HG03520 (cell line): Measurements from ENCODE around the gene SH2B3.
A peak's percentile ranks its signal among the peaks of the same experiment; 100 is the strongest.

ENCODE experiments used
- ATAC-seq: cut with Tn5 transposase; IDR thresholded peaks from one replicate; pipeline ENCODE4 v1.9.1; 2021; ENCODE audit warnings: mild to moderate bottlenecking, moderate library complexity; ENCODE audit not compliant: unreplicated experiment

The SH2B3 gene

DNA sequence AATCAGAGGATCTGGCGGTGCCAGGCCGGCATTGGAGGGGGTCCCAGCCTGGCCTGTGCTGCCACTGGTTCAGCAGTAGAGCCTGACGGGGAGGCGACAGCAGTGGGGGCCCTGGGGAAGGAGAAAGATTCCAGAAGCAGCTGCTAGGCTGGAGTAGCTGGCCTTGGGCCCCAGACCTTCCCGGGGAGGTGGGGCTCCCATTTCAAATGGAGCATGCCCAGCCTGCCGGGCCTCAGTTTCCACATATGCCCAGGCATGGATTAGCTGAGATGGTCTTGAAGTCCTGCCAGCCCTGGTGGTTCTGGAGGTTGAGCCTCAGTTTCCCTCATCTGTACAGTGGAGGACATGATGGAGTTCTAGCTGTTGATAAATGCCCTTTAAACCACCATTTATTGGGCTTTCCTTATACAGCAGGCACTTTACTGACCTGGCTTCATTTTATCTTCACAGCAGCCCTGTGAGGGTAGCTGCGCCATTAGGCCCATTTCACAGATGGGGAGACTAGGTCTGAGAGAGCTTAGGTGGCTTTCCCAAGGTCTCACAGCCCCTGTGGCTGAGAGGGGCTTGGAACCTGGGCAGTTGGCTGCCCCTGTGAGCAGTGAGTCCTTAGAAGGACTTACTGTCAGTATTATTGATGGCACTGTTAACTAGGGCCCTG, 21.8 kb downstream of the SH2B3 start:
- ATAC-seq = no peak

DNA sequence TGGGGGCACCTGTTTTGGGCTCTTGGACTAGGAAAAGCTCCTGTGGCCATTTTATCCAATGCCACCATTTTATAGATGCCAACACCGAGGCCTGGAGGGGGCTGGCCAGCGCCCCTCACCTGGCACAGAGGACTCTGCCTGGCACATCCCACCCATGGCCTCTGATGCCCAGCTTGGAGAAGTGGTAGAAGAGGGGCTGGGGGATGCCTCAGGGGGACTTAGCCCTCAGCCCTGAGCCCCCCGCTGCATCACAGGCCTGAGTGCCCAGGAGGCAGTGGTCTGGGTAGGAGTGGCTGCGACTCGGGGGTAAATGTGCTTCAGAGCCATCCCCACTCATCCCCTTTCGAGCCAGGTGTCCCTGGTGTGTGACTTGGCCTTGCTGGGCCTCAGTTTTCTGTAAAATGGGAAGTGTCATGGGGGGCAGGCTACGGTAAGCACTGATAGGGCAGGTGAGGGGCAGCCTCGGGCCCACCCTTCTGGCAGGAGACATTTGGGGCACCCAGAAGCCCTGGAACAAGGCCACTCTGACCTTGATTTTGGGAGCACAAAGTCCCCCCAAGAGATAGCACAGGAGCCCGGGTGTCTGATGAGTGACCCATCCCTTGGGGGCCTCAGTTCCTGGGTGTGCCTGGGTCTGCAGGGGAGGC, 22.5 kb downstream of the SH2B3 start:
- no peak for ATAC-seq

DNA sequence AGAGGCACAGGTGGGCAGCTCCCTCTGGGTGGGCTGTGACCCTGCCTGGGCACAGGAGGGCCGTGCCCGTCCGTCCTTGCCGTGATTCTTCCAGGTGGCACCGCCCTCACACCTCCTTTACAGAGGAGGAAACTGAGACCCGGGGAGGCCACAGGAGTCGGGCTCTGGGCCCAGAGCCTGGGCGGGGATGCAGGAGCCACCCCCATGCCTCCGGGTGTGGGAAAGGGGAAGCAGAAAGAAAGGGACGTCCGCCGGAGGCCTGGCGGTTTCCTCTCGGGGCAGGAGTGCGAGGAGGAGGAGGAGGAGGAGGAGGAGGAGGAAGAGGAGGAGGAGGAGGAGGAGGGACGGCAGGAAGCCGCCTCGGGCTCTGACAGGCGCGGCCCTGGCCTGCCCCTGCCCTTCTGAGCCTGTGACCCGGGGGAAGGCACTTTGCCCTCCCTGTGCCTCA, 23.0 kb downstream of the SH2B3 start:
- ATAC-seq = no peak

DNA sequence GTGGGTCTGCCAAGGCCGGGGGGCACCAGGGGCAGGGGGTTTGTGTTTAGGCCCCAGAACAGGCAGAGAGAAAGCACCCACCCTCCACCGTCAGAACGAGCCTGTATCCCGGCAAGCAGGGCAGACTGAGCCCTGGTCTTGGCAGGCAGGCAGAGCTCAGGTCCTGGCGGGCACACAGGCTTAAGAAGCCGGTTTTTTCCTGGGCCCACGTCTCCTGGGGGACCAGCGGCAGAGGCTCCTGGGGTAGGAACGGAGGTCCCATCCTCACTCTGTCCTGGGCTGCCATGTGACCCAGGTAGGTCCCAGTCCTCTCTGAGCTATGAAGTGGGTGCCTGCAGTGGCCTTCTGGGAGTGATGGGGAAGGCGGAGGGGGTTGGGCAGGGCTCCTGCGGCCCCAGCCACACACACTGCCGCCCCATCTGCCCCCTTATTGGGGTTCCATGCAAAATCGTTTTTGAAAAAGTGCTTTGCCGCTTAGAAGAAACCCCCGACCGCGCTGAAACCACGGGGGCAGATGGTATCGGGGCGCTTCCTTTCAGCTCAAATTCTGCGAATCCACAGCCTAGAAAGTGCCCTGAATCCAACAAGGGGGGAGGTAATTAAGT, 24.2 kb downstream of the SH2B3 start:
- ATAC-seq = no peak

DNA sequence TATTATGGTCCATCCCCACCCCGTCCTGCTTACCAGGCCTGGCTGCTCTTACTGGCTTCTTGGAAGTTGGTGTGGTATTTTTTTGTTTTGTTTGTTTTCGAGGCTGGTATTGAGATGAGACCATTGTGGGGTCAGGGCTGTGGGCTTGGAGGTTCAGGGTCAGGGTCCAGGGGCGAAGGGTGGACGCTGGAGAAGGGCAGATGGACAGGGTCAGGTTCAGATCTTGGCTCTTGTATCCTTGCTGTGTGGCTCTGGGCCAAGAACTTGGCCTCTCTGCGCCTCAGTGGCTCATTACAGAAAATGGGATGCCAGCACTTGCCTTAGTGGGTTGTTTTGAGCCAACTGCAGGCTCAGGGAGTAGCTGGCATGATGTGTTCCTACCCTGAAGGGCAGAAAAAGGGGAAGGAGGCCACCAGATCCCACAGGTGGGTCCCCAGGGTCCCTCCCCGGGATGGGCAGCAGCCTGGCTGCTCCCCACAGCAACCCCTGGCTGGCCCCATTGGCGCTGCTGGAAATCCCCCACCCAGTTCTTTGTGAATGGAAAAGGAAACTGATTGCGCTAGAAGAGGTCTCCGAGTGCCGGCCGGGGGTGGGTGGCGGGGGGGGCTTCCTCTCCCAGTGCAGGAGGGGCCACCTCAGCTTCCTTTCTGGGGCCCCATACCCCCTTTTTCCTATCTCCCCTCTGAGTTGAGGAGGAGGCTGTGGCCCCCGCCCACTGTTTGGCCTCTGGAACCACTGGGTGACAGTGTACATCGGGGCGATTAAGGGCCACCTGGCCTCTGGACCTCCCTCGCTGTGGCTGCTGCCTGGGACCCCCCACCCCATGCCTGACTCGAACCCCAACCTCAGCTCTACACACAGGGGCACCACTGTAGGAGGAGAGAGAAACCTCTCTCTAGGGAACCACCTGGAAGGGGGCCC, 25.0 kb downstream of the SH2B3 start:
- no peak for ATAC-seq

DNA sequence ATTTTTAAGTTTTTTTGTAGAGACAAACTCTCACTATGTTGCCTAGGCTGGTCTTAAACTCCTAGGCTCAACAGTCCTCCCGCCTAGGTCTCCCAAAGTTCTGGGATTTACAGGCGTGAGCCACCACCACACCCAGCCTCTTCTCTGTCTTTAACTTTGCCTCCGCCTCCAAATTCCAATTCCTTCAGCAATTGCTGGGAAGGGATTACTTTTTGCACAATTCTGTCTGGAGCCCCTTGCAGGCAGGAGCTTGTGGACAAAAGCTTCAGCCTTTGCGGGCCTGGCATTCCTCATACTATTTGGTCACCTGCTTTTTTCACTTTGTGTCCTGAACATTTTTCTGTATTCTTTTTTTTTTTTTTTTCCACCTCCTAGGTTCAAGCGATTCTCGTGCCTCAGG, 26.0 kb downstream of the SH2B3 start:
- ATAC-seq = no peak

DNA sequence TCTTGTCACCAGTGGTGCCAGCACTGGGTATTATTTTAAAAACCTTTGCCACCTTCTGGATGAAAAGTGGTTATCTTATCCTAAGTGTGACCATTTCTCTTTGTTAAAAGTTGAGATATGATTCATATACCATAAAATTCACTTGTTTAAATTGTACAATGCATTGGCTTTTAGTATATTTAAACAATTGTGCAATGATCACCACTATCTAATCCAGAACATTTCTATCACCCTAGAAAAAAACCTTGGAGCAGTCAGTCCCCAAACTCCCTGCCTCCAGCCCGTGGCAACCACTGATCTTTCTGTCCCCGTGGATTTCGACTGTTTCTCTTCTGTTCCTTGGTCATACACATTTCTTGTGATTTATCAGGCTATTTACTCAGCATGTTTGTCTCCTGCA, 28.3 kb downstream of the SH2B3 start:
- ATAC-seq = no peak

DNA sequence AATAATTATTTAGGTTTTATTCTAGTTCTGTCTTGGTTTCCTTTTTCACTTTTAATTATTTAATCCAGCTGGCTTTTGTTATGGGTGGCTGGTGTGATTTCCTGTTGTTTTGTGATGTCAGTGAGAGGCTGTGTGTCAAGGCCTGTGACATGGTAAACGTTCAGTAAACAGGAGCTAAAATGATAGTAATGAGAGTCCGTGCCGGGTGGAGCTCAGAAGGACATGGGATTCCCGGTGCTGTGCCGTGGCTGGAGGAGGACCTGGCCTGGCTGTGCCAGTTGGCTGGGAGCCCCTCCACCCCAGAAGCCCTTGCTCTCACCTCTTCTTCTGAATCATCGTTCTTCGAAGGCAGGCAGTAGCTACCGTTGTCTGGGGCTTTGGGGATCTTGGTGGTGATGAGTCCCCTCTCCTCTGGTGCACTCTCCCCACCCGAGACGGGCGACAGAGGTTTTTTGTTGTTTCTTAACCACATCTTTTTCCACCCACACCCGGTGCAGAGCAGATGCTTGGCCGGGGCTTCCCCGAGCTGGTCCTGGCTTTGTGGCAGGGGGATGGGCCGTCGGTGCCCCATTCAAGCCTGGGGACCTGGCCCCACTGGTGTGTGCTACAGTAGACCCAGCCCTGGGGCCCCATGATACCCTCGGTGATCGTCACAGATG, 29.1 kb downstream of the SH2B3 start:
- ATAC-seq = peak; percentile 54

DNA sequence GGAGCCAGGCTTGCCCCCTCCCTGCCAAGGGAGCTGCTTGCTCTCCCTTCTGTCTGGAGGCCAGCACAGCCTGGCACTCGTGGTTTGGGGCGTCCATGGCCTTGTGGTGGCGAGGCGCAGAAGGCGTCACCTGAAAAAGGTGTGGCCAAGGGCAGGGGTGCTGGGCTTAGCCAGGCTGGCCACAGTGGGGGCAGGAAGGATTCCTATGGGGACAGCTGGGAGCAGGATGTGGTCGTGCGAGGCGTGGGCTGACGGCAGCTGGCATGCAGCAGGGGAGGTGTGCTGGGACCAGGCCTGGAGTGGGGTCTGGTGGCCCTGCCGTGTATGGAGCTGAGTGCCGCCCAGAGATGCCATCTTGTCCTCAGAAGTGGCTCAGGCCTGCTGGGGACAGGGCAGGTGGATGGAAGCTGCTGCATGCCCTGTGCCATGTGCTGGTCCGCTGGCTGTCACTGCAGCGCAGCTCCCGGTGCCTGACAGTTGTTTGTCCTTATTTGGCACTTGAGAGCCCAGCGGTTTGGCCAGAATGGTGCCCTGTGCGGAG, 30.0 kb downstream of the SH2B3 start:
- no peak for ATAC-seq

DNA sequence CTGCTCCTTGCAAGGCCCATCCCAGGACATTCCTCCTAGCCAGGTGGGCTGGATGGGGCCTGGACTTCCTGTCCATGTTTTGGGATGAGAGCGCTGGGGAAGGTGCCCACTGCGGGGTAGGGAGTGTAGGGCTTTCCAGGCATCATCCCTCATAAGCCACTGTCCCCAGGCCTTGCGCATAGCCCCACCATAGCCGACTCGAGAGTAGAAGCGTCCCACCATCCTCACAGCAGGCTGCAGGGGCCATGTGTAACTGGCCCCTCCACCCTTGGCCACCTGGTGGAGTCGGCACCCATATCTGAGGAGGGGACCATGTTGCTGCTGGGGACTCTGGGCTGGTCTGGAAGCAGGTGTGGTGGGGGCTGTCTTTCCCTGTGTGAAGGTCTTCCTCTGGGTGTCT, 30.5 kb downstream of the SH2B3 start:
- ATAC-seq = no peak

DNA sequence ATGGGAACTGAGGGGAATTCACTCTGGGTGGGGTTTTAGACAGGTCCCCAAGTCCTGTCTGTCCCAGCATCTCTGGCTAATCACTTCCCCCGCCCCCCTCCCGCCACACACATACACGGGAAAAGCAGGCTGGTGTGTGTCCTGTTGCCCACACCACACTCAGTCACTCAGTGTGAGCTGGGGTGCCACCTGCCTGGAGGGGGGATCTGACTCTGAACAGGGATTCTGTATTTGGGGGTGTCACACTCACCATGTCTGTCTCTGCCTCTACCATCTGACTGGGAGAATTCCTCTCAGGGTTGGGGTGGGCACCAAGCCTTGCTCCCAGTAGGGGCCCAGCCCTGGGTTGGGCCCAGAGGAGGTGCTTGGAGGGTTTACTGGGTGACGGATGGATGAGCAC, 31.1 kb downstream of the SH2B3 start:
- no peak for ATAC-seq

DNA sequence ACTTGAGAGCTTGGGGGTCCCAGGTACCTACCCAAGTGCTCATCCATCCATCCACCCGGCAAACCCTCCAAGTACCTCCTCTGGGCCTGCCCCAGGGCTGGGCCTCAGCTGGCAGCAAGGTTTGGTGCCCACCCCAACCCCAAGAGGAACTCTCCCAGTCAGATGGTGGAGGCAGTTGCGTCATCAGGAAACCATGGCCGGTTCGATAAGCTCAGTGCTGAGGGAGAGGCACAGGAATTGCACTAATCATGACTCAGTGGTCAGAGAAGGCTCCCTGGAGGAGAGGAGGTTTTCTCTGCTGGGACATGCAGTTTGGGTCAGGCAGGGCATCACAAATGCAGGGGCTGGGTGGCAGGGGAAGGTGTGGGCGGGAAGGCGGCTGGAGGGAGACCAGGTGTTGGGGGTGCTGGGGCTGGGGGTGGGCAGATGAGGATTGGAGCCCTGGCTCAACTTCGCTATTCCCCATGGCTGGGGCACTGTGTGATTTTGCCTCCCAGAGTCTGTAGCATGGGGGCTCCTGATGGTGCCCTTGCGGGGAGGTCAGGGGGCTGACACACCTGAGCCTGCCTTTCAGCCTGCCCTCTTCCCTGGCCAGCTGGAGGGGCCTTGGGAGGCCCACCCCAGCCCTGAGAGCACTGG, 32.2 kb downstream of the SH2B3 start:
- ATAC-seq = no peak

DNA sequence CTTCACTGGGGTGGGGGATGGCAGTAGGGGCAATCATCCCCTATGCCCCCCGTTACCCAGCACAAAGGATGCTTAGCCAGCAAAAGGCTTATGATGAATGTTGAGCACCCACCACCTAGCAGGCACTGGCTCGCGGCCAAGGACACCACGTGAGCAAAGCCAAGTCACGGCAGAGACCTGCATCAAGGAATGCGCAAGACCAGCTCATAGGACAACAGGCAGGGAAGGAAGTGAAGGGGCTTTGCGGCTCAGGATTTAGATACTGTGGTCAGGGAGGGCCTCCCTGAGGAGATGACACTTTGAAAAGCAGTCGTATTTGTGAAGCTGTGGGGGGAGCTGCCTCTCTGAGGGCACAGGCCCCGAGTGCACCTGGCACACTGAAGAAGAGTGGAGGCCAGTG, 32.8 kb downstream of the SH2B3 start:
- no peak for ATAC-seq

DNA sequence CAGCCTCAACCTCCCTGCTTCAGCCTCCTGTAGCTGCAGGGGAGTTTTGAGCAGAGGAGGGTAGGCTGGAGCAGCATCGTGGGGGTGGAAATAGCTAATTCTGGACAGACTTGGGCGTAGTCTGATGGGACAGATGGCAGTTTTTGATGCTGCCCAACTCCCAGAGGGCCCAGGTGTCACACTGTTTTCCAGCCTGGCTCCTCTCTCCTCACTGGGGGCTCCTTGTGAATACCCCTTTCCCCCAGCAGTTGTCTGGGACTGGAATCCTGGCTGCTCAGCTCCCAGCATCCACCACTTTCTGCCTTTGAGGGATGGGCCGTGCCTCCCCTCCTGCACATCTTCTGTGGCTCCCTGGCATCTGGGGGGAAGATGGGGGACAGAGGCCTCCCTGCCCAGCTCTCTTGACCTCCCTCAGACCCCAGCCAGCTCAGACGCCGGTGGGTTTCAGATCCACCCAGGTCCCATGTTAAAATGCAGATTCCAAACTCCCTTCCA, 34.0 kb downstream of the SH2B3 start:
- ATAC-seq = no peak

DNA sequence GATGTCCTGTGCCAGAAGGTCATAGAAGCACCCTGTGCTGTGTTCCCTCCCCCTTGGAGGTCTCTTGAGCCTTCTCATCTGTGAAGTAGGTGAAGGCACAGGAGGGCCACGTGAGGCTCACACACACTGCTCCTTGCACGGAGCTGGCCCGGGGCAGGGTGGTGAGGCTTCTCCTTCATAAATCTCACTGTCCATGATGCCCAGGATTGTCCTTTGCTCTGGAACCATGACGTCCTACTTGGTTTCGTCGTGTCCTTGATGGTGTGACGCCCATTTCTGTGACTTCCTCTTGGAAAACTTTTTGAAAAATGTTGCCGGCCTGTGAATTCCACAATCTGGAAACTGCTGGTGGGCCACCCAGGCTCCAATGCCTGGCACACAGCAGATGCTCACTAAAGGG, 34.4 kb downstream of the SH2B3 start:
- no peak for ATAC-seq

DNA sequence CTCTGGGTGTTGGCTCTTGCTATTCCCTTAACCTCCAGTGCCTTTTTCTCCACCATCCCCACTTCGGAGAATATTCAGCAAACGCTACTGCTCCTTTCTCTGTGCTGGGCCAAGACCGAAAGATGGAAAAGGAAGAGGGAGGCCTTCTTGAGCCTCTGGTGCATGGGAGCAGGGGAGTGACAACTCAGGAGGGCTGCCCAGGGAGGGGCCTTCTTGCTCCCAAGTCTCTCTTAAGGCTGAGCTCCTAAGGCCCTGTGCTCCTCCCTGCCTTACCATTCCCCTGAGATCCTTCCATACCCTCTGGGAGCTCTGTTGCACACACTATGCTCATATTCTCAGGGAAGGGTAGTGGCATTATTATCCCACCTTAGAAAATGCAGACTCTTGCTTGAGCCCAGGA, 34.9 kb downstream of the SH2B3 start:
- ATAC-seq = no peak

DNA sequence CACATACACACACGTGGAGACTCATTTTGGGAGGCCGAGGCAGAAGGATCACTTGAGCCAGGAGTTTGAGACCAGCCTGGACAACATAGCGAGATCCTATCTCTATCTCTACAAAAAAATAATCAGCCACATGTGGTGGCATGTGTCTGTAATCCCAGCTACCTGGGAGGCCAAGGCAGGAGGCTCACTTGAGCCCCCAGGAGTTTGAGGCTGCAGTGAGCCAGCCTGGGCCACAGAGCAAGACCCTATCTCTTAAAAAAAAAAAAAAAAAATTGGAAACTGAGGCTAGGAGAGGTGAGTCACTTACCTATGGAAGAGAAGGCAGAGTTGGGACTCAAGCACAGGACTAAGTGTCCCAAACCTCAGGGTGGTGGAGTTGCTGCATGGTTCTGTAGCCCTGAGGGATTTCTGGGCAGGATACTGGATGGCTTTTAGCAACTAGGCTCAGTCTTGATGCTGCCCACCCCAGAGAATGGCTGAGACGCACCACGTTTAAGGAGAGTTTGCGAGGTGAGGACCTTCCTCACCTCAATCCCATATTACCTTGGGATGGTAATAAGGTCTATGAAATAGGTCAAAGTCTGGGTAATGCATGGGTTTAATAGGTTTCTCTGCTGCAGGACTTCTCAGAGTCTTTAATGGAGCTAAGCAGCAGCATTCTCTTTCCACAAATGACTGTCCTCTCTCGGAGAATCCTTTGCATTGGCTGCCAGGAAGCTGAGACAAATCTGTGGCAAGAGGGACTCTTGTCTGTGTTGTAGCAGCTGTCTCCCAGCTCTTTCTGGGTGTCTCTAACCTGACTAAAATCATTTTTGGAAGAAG, 35.6 kb downstream of the SH2B3 start:
- no peak for ATAC-seq

DNA sequence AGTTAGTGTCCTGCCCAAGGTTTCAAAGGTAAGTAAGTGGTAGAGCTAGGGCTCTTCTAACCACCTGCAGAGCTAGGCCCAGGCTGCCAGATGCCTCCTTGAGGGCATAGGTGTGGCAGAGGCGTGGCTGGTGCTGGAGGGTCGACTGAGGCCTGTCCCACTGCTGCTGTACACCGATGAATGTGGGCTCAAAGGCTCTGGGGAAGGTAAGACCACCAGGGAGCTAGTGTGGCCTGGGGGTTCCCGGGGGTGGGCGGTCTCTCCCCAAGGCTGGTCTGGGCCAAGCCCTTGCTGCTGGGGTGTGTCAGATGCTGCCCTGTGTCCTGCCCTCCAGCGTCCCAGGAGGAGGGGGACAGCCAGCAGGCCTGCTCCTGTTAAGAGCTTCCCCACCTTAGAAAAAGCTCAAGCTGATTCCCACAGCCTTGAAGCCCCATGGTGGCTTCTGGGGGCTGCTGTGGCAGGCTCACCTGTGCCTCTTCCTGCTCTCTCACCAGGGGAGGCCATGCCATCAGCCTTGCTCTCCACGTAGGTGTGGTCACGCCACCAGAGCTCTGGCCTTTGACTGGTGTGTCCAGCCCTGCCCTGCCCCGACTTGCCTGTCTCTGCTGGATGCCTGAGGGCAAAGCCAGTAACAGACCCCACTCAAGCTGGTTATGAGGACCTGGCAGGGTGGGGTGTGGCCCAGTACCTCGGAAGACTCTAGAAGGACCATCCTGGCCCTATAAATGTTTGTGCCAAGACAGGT, 36.8 kb downstream of the SH2B3 start:
- no peak for ATAC-seq
